HEK293T (cell line): ENCODE results near the gene DUSP6.

Experiments used
- ARNT ChIP-seq: fragments of 450-650 bp; IDR thresholded peaks from 2 replicates; pipeline ENCODE4 v1.6.1; 2017; ENCODE audit warnings: mild to moderate bottlenecking
- ELF4 ChIP-seq: fragments of 450-650 bp; IDR thresholded peaks from 2 replicates; pipeline ENCODE4 v1.6.1; 2017; ENCODE audit warnings: antibody characterized with exemption
- FOXK2 ChIP-seq: fragments of 450-650 bp; IDR thresholded peaks from 2 replicates; pipeline ENCODE4 v1.6.1; 2016; ENCODE audit warnings: mild to moderate bottlenecking
- FOXM1 ChIP-seq: fragments of 450-650 bp; IDR thresholded peaks from 2 replicates; pipeline ENCODE4 v1.6.1; 2017; ENCODE audit warnings: mild to moderate bottlenecking, borderline replicate concordance
- HDGF ChIP-seq: fragments of 450-650 bp; IDR thresholded peaks from 2 replicates; pipeline ENCODE4 v1.6.1; 2017; ENCODE audit warnings: antibody characterized with exemption, borderline replicate concordance
- SP1 ChIP-seq: fragments of 450-650 bp; IDR thresholded peaks from 2 replicates; pipeline ENCODE4 v1.6.1; 2017
- TARDBP ChIP-seq: fragments of 450-650 bp; IDR thresholded peaks from 2 replicates; pipeline ENCODE4 v1.6.1; 2016

DNA sequence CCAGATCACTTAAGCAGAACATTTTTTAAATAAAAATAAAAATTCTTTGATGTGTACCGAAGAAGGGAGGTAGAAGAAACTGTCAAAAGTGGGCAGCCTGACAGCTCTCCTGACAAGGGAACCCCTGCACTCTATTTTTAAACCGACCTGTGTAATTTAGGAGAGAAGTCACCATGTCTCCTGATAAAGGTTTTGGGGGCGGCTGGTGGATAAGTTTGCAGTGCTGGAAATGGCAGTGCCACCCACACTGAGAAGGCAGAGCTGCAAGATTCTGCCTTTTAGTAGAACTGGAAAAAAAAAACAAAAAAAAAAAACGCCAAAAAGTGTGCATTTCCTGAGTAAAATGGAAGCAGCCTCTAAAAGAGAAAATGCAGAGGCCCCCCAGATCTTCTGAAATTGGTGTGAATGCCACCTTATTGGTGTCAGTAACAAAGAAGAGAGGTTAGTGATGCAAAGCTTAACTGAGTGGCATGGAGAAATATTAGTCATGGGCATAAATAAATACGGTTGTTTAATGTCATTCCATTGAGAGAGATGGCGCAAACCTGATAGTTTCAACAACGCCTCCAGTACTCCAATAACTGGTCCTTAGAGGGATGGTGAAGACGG is 24.7 kb downstream of the DUSP6 start:
- TF ChIP-seq ELF4 (no peak), FOXK2 (no peak), SP1 (no peak), ARNT (no peak), TARDBP (no peak), HDGF (no peak), FOXM1 (no peak)
